Left renal cortex interstitium (tissue), 4 donors: ENCODE results near the gene KIAA1328. TPM values are rescaled to one million over a fixed set of nuclear protein-coding genes. Genes with fewer than 3 reads are reported as not detected.
"Not testable (repeated sequence)": the region's sequence is repeated elsewhere in the genome, so short reads cannot be mapped to it uniquely, and the experiment has no call there.

Experiments used
- DNase-seq, 4 donors: peaks; one replicate each; pipeline ENCODE4 v3.0.0-alpha.2; 2013; ENCODE audit warnings: low read depth in 4 of 4, low spot score in 2 of 4, missing footprints in 1 of 4
- polyA plus RNA-seq, 4 donors: library from polyadenylated mRNA; unstranded; fragments of 120-200 nt; gene quantifications; one replicate each; pipeline ENCODE4 v1.2.1, GENCODE V29; 2013; ENCODE audit not compliant: insufficient read length in 4 of 4

Gene KIAA1328
- polyA plus RNA-seq: 10 to 100 TPM in 2 of 4 donors, 1 to 10 TPM in 2; 8.6 to 13.6 (median 11.3) TPM

- peak; percentile 63 to 77 (median 72) for DNase-seq
Measured at GRCh38 chr18:36828630-36829361, at the start of gene KIAA1328, which contains the start of gene TPGS2. KIAA1328 (plus strand) TSS chr18:36829127; CDS start chr18:36829139, 12 bp downstream. TPGS2 (minus strand) TSS chr18:36829002; CDS start chr18:36828767, 235 bp downstream.

GRCh38 chr18:36780748-36781147, 48.2 kb upstream of the KIAA1328 start:
- no peak for DNase-seq

GRCh38 chr18:36782710-36783109, 46.2 kb upstream of the KIAA1328 start:
- no peak for DNase-seq

GRCh38 chr18:36783792-36784191, 45.1 kb upstream of the KIAA1328 start:
- DNase-seq: no peak

- no peak for DNase-seq
Measured at GRCh38 chr18:36786686-36787085, 42.2 kb upstream of the KIAA1328 start.

GRCh38 chr18:36792634-36793283, 36.2 kb upstream of the KIAA1328 start:
- no peak for DNase-seq

GRCh38 chr18:36798738-36799473, 30.0 kb upstream of the KIAA1328 start:
- DNase-seq: no peak

GRCh38 chr18:36805105-36805504, 23.8 kb upstream of the KIAA1328 start:
- no peak for DNase-seq

- no peak for DNase-seq
Measured at GRCh38 chr18:36808681-36809080, 20.2 kb upstream of the KIAA1328 start.

- DNase-seq: peak; percentile 23 to 49 (median 32)
Measured at GRCh38 chr18:36809590-36810381, 19.1 kb upstream of the KIAA1328 start.

GRCh38 chr18:36811430-36811829, 17.5 kb upstream of the KIAA1328 start:
- DNase-seq: no peak

GRCh38 chr18:36811955-36812354, 17.0 kb upstream of the KIAA1328 start:
- no peak for DNase-seq

- DNase-seq: no peak
Measured at GRCh38 chr18:36812678-36813077, 16.2 kb upstream of the KIAA1328 start.

GRCh38 chr18:36813101-36813775, 15.7 kb upstream of the KIAA1328 start:
- DNase-seq: no peak

- no peak for DNase-seq
Measured at GRCh38 chr18:36813824-36814223, 15.1 kb upstream of the KIAA1328 start.

GRCh38 chr18:36814994-36815393, 13.9 kb upstream of the KIAA1328 start:
- no peak for DNase-seq

- not testable (repeated sequence) for DNase-seq
Measured at GRCh38 chr18:36816096-36816495, 12.8 kb upstream of the KIAA1328 start.

- no peak for DNase-seq
Measured at GRCh38 chr18:36817039-36817438, 11.9 kb upstream of the KIAA1328 start.

GRCh38 chr18:36818652-36819051, 10.3 kb upstream of the KIAA1328 start:
- no peak for DNase-seq

GRCh38 chr18:36819621-36820020, 9.3 kb upstream of the KIAA1328 start:
- DNase-seq: no peak
